ENCODE results near the gene NEDD4.

NEDD4 gene

GRCh38 chr15:55795031-55795430 lies 198.4 kb downstream of the NEDD4 start:
- TF ChIP-seq TAF1 (IDR thresholded peaks at IDR 0.05; ENCODE audit: borderline replicate concordance, insufficient read depth, low read length) (no peak), POLR2AphosphoS5 (IDR thresholded peaks at IDR 0.05; ENCODE audit: low read depth, low read length) (no peak), REST (IDR thresholded peaks at IDR 0.05; ENCODE audit: insufficient read depth in 1 of 2, low read depth in 2 of 2, low read length in 2 of 2) (no peak), SIN3A (IDR thresholded peaks at IDR 0.05; ENCODE audit: borderline replicate concordance, insufficient read depth, low read length) (no peak), FOXP2 (optimal IDR thresholded peaks at IDR 0.05; ENCODE audit: borderline replicate concordance, extremely low read depth, extremely low read length, insufficient read depth) (no peak)

DNA sequence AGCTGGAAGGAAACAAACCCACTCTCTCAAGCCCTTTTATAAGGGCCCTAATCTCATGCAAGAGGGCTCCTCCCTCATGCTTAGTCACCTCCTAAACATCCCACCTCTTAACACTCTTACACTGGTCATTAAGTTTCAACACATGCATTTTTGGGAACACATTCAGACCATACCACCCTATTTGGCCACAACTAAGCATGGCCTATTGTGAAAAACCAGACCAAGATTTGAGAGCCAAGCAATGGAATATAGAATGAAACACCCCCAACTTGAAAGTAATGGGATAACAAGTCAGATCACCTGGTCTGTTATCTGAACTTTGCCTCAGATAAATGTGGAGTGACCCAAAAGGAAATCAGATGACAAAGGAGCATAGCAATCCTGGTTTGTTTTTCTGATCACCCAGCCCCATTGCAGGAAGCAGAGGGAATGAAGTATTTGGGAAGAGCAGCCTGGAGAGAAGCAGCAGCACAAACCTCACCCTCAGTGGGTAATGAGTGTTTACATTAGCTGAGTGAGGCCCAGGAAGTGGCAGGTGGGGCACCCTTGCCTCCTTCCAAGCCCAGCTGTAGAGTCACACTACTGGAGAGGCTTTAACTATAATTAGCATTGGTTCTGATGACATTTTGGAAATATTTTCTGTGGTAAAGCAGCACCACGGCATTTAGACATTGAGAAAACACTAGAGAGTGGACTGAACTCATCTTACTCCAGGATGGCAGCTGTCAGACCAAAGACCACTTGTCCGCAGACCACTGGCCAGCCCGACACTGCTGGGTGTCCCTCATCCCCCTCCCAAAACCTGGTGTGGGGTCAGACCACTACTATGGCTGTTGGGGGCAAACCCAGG lies 201.6 kb downstream of the NEDD4 start:
- TF ChIP-seq POLR2AphosphoS5 (IDR thresholded peaks at IDR 0.05; ENCODE audit: low read depth, low read length) (no peak), SIN3A (IDR thresholded peaks at IDR 0.05; ENCODE audit: borderline replicate concordance, insufficient read depth, low read length) (no peak), FOXP2 (optimal IDR thresholded peaks at IDR 0.05; ENCODE audit: borderline replicate concordance, extremely low read depth, extremely low read length, insufficient read depth) (no peak), REST (IDR thresholded peaks at IDR 0.05; ENCODE audit: insufficient read depth in 1 of 2, low read depth in 2 of 2, low read length in 2 of 2) (no peak), TAF1 (IDR thresholded peaks at IDR 0.05; ENCODE audit: borderline replicate concordance, insufficient read depth, low read length) (no peak)

DNA sequence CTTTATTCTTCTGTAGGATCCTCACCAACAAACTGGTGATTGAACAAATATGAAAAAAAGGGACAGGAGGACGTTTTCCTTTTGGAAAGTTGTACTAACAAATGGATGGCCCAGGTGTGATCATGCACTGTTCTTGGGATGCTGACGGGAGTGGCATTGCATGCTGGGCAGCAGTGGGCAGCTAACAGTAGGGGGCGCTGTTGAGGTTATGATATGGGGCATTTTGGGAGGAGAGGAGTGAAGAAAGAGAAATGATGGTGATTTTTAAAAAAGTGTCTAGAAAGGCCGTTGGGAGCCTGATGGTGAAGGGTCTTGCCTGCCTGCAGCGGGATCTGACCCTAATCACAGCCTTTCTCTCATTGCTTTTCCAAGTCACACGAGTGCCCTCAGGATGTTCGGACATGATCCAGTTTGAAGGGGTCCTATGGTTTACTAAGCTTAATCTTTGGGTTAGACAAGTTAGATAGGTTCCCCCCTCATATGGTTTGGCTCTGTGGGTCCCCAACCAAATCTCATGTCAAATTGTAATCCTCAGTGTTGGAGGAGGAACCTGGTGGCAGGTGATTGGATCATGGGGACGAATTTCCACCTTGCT lies 204.2 kb downstream of the NEDD4 start:
- TF ChIP-seq REST (IDR thresholded peaks at IDR 0.05; ENCODE audit: insufficient read depth in 1 of 2, low read depth in 2 of 2, low read length in 2 of 2) (no peak), POLR2AphosphoS5 (IDR thresholded peaks at IDR 0.05; ENCODE audit: low read depth, low read length) (no peak), SIN3A (IDR thresholded peaks at IDR 0.05; ENCODE audit: borderline replicate concordance, insufficient read depth, low read length) (no peak), FOXP2 (optimal IDR thresholded peaks at IDR 0.05; ENCODE audit: borderline replicate concordance, extremely low read depth, extremely low read length, insufficient read depth) (no peak), TAF1 (IDR thresholded peaks at IDR 0.05; ENCODE audit: borderline replicate concordance, insufficient read depth, low read length) (no peak)

GRCh38 chr15:55786341-55786740 lies 207.1 kb downstream of the NEDD4 start:
- TF ChIP-seq FOXP2 (optimal IDR thresholded peaks at IDR 0.05; ENCODE audit: borderline replicate concordance, extremely low read depth, extremely low read length, insufficient read depth): no peak
- no peak for TF ChIP-seq SIN3A (IDR thresholded peaks at IDR 0.05; ENCODE audit: borderline replicate concordance, insufficient read depth, low read length)
- no peak for TF ChIP-seq TAF1 (IDR thresholded peaks at IDR 0.05; ENCODE audit: borderline replicate concordance, insufficient read depth, low read length)
- no peak for TF ChIP-seq POLR2AphosphoS5 (IDR thresholded peaks at IDR 0.05; ENCODE audit: low read depth, low read length)

GRCh38 chr15:55784286-55784685 lies 209.1 kb downstream of the NEDD4 start:
- TF ChIP-seq TAF1 (IDR thresholded peaks at IDR 0.05; ENCODE audit: borderline replicate concordance, insufficient read depth, low read length) (no peak), SIN3A (IDR thresholded peaks at IDR 0.05; ENCODE audit: borderline replicate concordance, insufficient read depth, low read length) (no peak), FOXP2 (optimal IDR thresholded peaks at IDR 0.05; ENCODE audit: borderline replicate concordance, extremely low read depth, extremely low read length, insufficient read depth) (no peak), POLR2AphosphoS5 (IDR thresholded peaks at IDR 0.05; ENCODE audit: low read depth, low read length) (no peak), REST (IDR thresholded peaks at IDR 0.05; ENCODE audit: insufficient read depth in 1 of 2, low read depth in 2 of 2, low read length in 2 of 2) (no peak)

All from PFSK-1 (cell line).